NK-92 treated with Interleukin-12 subunit alpha and Interleukin-12 subunit beta, amount 100 ng/mL, for 24 hours (cell line): Measurements from ENCODE around the gene MST1.

Experiments used
- DNase-seq: peaks from one replicate; lab custom pipeline; 2025; lab: John Stamatoyannopoulos, UW

Gene MST1

GRCh38 chr3:49656541-49657112 is 32.6 kb downstream of the MST1 start:
- no peak for DNase-seq

- no peak for DNase-seq
These were observed 33.5 kb downstream of the MST1 start for GRCh38 chr3:49655731-49656285.

GRCh38 chr3:49654955-49655556 is 34.2 kb downstream of the MST1 start:
- DNase-seq: no peak

- DNase-seq: no peak
These were observed 35.0 kb downstream of the MST1 start for GRCh38 chr3:49654176-49654825.

- DNase-seq: no peak
These were observed 35.7 kb downstream of the MST1 start for GRCh38 chr3:49653621-49654020.

GRCh38 chr3:49652903-49653415 is 36.3 kb downstream of the MST1 start:
- no peak for DNase-seq

GRCh38 chr3:49652218-49652902 is 36.9 kb downstream of the MST1 start:
- no peak for DNase-seq

- no peak for DNase-seq
These were observed 38.6 kb downstream of the MST1 start for GRCh38 chr3:49650637-49651036.

GRCh38 chr3:49650177-49650576 is 39.1 kb downstream of the MST1 start:
- no peak for DNase-seq

GRCh38 chr3:49649576-49649975 is 39.7 kb downstream of the MST1 start:
- DNase-seq: no peak

- DNase-seq: no peak
These were observed 40.8 kb downstream of the MST1 start for GRCh38 chr3:49648354-49649019.

GRCh38 chr3:49647741-49648140 is 41.5 kb downstream of the MST1 start:
- no peak for DNase-seq

- no peak for DNase-seq
These were observed 43.0 kb downstream of the MST1 start for GRCh38 chr3:49646236-49646635.

GRCh38 chr3:49644684-49645083 is 44.6 kb downstream of the MST1 start:
- DNase-seq: no peak

- DNase-seq: no peak
These were observed 46.5 kb downstream of the MST1 start for GRCh38 chr3:49642708-49643145.

GRCh38 chr3:49641921-49642707 is 47.2 kb downstream of the MST1 start:
- no peak for DNase-seq

GRCh38 chr3:49641292-49641691 is 48.0 kb downstream of the MST1 start:
- no peak for DNase-seq

- no peak for DNase-seq
These were observed 49.7 kb downstream of the MST1 start for GRCh38 chr3:49639551-49639950.

- DNase-seq: no peak
These were observed 50.8 kb downstream of the MST1 start for GRCh38 chr3:49638445-49638844.

- DNase-seq: no peak
These were observed 52.2 kb downstream of the MST1 start for GRCh38 chr3:49636883-49637609.
